HCT116 (cell line): ENCODE data around the gene ZNF483. TPM values are rescaled to one million over a fixed set of nuclear protein-coding genes. Genes with fewer than 3 reads are reported as not detected.
A peak's percentile ranks its signal among the peaks of the same experiment; 100 is the strongest.

Source experiments
- ATAC-seq: fragments of 200-7000 bp; cut with Tn5 transposase; 2 replicates; pipeline ENCODE4 v1.9.1; 2020; ENCODE audit warnings: mild to moderate bottlenecking, moderate library complexity
- BruUV-seq: library from RNA; stranded (reverse); fragments of 400-500 nt; replicated peaks from 2 replicates; lab custom pipeline; 2021; lab: Mats Ljungman, UMichigan
- CTCF ChIA-PET: fragments of 300-600 bp; sonication (Branson Sonifier 250); formaldehyde crosslinking; loops from one replicate; lab custom pipeline; 2021; ENCODE audit warnings: antibody characterized with exemption; lab: Charles Lee
- POLR2A ChIA-PET: fragments of 300-600, 350-600 bp; sonication (Branson Sonifier 250); formaldehyde crosslinking; loops from one replicate; lab custom pipeline; 2021; ENCODE audit warnings: antibody characterized with exemption; lab: Charles Lee
- RAD21 ChIA-PET, 2 experiments: fragments of 300-600 bp; sonication (Branson Sonifier 250); formaldehyde crosslinking; loops; one replicate each; lab custom pipeline; 2023; ENCODE audit warnings: low total read pairs in 2 of 2; ENCODE audit not compliant: uncharacterized antibody in 2 of 2, unreplicated experiment in 2 of 2, low non-redundant PET in 1 of 2; lab: Charles Lee
- DNase-seq: peaks from one replicate; pipeline ENCODE4 v3.0.0-alpha.2; 2010; ENCODE audit warnings: low read depth, low spot score
- H2AFZ ChIP-seq: fragments of 200-600 bp; shearing (Covaris generic), sonication (generic); 2 replicates; pipeline ENCODE4 v1.6.1; 2017; ENCODE audit warnings: low read depth, mixed run types, mixed read lengths, antibody characterized with exemption, low read length; ENCODE audit not compliant: poor library complexity, severe bottlenecking
- H3K27ac ChIP-seq: 2 replicates; pipeline ENCODE4 v1.5.1; 2012; ENCODE audit warnings: low read depth, low read length
- H3K27me3 ChIP-seq: fragments of 200-600 bp; sonication (generic); 2 replicates; pipeline ENCODE4 v1.6.1; 2016; ENCODE audit warnings: mixed run types, low read length, mixed read lengths; ENCODE audit not compliant: insufficient read depth
- H3K36me3 ChIP-seq, 2 experiments: fragments of 200-500 bp in 1 of 2; fragments of 200-600 bp in 1 of 2; sonication (Bioruptor generic) in 1 of 2; sonication (generic) in 1 of 2; 2 replicates each; pipeline versions ENCODE4 v1.5.1 to v1.6.1; 2014 to 2016; ENCODE audit warnings: low read length in 2 of 2, inconsistent platforms in 1 of 2, mixed read lengths in 1 of 2, mixed run types in 1 of 2; ENCODE audit not compliant: insufficient read depth in 2 of 2, control insufficient read depth in 1 of 2
- H3K4me1 ChIP-seq, 2 experiments: fragments of 200-600 bp in 1 of 2; sonication (generic) in 1 of 2; 2 replicates each; pipeline versions ENCODE4 v1.5.1 to v1.6.1; 2012 to 2017; ENCODE audit warnings: low read length in 2 of 2, inconsistent platforms in 1 of 2, mild to moderate bottlenecking in 1 of 2, mixed read lengths in 1 of 2, mixed run types in 1 of 2, moderate library complexity in 1 of 2; ENCODE audit not compliant: insufficient read depth in 2 of 2, control insufficient read depth in 1 of 2
- H3K4me2 ChIP-seq: fragments of 200-600 bp; sonication (generic); 2 replicates; pipeline ENCODE4 v1.6.1; 2017; ENCODE audit warnings: mixed run types, low read length, mixed read lengths
- H3K4me3 ChIP-seq, 2 experiments: fragments of 200-600 bp in 1 of 2; sonication (generic) in 1 of 2; replicated peaks in 1 of 2; 2 replicates each; pipeline ENCODE4 v1.5.1; 2011 to 2016; ENCODE audit warnings: low read length in 2 of 2, control low read depth in 1 of 2, low read depth in 1 of 2, mild to moderate bottlenecking in 1 of 2, mixed read lengths in 1 of 2, mixed run types in 1 of 2
- H3K79me2 ChIP-seq: fragments of 200-600 bp; sonication (generic); 2 replicates; pipeline ENCODE4 v1.6.1; 2017; ENCODE audit warnings: mild to moderate bottlenecking, mixed run types, low read length, moderate library complexity, mixed read lengths; ENCODE audit not compliant: insufficient read depth
- H3K9ac ChIP-seq: fragments of 200-600 bp; sonication (generic); 2 replicates; pipeline ENCODE4 v1.6.1; 2016; ENCODE audit warnings: low read length, mixed read lengths
- H3K9me2 ChIP-seq: fragments of 200-600 bp; sonication (generic), shearing (Covaris generic); 2 replicates; pipeline ENCODE4 v1.6.1; 2017; ENCODE audit warnings: mixed run types, mild to moderate bottlenecking, moderate library complexity; ENCODE audit not compliant: insufficient read depth
- H3K9me3 ChIP-seq, 2 experiments: fragments of 200-500 bp in 1 of 2; fragments of 200-600 bp in 1 of 2; sonication (Bioruptor generic) in 1 of 2; sonication (generic) in 1 of 2; 2 replicates each; pipeline ENCODE4 v1.6.1; 2014 to 2017; ENCODE audit warnings: low read length in 2 of 2, mixed read lengths in 2 of 2, inconsistent platforms in 1 of 2, low read depth in 1 of 2, mild to moderate bottlenecking in 1 of 2, mixed run types in 1 of 2, moderate library complexity in 1 of 2; ENCODE audit not compliant: control insufficient read depth in 1 of 2, insufficient read depth in 1 of 2
- H4K20me1 ChIP-seq: fragments of 200-600 bp; sonication (generic), shearing (Covaris generic); 2 replicates; pipeline ENCODE4 v1.6.1; 2017; ENCODE audit warnings: mixed run types, mild to moderate bottlenecking, moderate library complexity; ENCODE audit not compliant: insufficient read depth
- CBX3 ChIP-seq: IDR thresholded peaks from 2 replicates; pipeline ENCODE4 v1.6.1; 2012; ENCODE audit warnings: low read depth
- EZH2 ChIP-seq: fragments of 200-600 bp; sonication (generic); IDR thresholded peaks from 2 replicates; pipeline ENCODE4 v1.6.1; 2017; ENCODE audit warnings: antibody characterized with exemption, mixed run types
- POLR2A ChIP-seq: IDR thresholded peaks from 2 replicates; pipeline ENCODE4 v1.7.0; 2011; ENCODE audit warnings: borderline replicate concordance; ENCODE audit not compliant: insufficient read depth, insufficient read length; ENCODE audit errors: extremely low read depth
- POLR2AphosphoS5 ChIP-seq: IDR thresholded peaks from 2 replicates; pipeline ENCODE4 v1.6.1; 2011; ENCODE audit warnings: mild to moderate bottlenecking, low read depth, low read length, moderate library complexity
- SIN3A ChIP-seq: IDR thresholded peaks from 2 replicates; pipeline ENCODE4 v1.6.1; 2012; ENCODE audit warnings: low read depth
- SP1 ChIP-seq: IDR thresholded peaks from 2 replicates; pipeline ENCODE4 v1.6.1; 2012; ENCODE audit warnings: low read depth
- ZFX ChIP-seq: fragments of 450-650 bp; IDR thresholded peaks from 2 replicates; pipeline ENCODE4 v1.6.1; 2017
- ZNF274 ChIP-seq: fragments of 200-500 bp; sonication (Bioruptor generic); IDR thresholded peaks from 2 replicates; pipeline ENCODE4 v1.6.1; 2014; ENCODE audit warnings: mild to moderate bottlenecking, low read depth, low read length, inconsistent platforms
- intact Hi-C: fragments of 100-400 bp; cut with micrococcal nuclease; formaldehyde crosslinking; loops from 2 replicates; pipeline ENCODE4 v1.10.0; 2022
- total RNA-seq: library from RNA; stranded (reverse); gene quantifications from one replicate; pipeline ENCODE4 v1.2.1, GENCODE V29; 2021; ENCODE audit not compliant: unreplicated experiment
- TF ChIP-seq, protein P1 (sequence below): IDR thresholded peaks from 2 replicates; pipeline ENCODE4 v1.6.1; 2012

Gene ZNF483
- total RNA-seq, 1 experiment from 2014 or later, result 5.0 TPM

GRCh38 chr9:111481885-111482636, 42.9 kb upstream of the ZNF483 start:
- TF ChIP-seq SP1, result peak; percentile 9; the same call in 1 of the 2 replicates
- no peak for TF ChIP-seq POLR2AphosphoS5
- no peak for TF ChIP-seq CBX3
- TF ChIP-seq EZH2, result no peak
- TF ChIP-seq, protein P1, sequence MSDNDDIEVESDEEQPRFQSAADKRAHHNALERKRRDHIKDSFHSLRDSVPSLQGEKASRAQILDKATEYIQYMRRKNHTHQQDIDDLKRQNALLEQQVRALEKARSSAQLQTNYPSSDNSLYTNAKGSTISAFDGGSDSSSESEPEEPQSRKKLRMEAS, result peak; percentile 24; the same call in 1 of the 2 replicates
- TF ChIP-seq ZNF274, result no peak
- no peaks in the 10 kb centered on the region for H3K27me3 ChIP-seq
- no peak overlapping the region for H2AFZ ChIP-seq
- ATAC-seq, result no peak
- DNase-seq, result no peak
- H4K20me1 ChIP-seq, result peaks cover 6% of the 10 kb centered on the region; the same call in 1 of the 2 replicates
- H3K27ac ChIP-seq, result peak overlapping the region; percentile 99
- no peaks in the 10 kb centered on the region for H3K9me3 ChIP-seq
- ChIA-PET CTCF (no interaction called here), POLR2A (interaction anchor here (1.2 kb wide), 1 partner anchor 12 kb away, joined by 6 read pairs; no protein-coding TSS in a partner anchor), RAD21 (no interaction called here)
- H3K36me3 ChIP-seq, result no peaks in the 10 kb centered on the region; a peak in 1 of 4 replicates
- H3K4me1 ChIP-seq, result peaks cover 6 to 16% of the 10 kb centered on the region in 2 experiments; a peak in 3 of 4 replicates
- H3K9me2 ChIP-seq, result no peaks in the 10 kb centered on the region
- peak overlapping the region; percentile 54 to 62 for H3K4me3 ChIP-seq
- peak overlapping the region; percentile 86 for H3K9ac ChIP-seq
- peak overlapping the region; percentile 87 for H3K4me2 ChIP-seq
- TSS peak; percentile 48 for BruUV-seq
- intact Hi-C loops, result no loop called here
- H3K79me2 ChIP-seq, result peaks cover 60% of the 10 kb centered on the region

- Histone ChIP-seq H3K4me1 (peaks cover 6 to 16% of the 10 kb centered on the region in 2 experiments; a peak in 3 of 4 replicates), H3K27ac (peak overlapping the region; percentile 99), H4K20me1 (peaks cover 6% of the 10 kb centered on the region; the same call in 1 of the 2 replicates), H3K36me3 (no peaks in the 10 kb centered on the region; a peak in 1 of 4 replicates), H3K9ac (peak overlapping the region; percentile 86), H3K9me3 (no peaks in the 10 kb centered on the region), H3K79me2 (peaks cover 52% of the 10 kb centered on the region), H2AFZ (no peak overlapping the region), H3K27me3 (no peaks in the 10 kb centered on the region), H3K4me3 (peak overlapping the region; percentile 54 to 62), H3K4me2 (peak overlapping the region; percentile 87), H3K9me2 (no peaks in the 10 kb centered on the region)
- TF ChIP-seq POLR2AphosphoS5 (peak; percentile 54; the same call in 1 of the 2 replicates), SP1 (no peak), POLR2A (peak; percentile 21), SIN3A (peak; percentile 37; the same call in 1 of the 2 replicates), CBX3 (no peak), ZFX (peak; percentile 93)
- TF ChIP-seq, protein P1, result peak; percentile 25; the same call in 1 of the 2 replicates
- no TSS peak for BruUV-seq
- ChIA-PET CTCF (no interaction called here), RAD21 (no interaction called here), POLR2A (interaction anchor here (1.2 kb wide), 1 partner anchor 12 kb away, joined by 6 read pairs; no protein-coding TSS in a partner anchor)
- DNase-seq, result no peak
- intact Hi-C loops, result no loop called here
- ATAC-seq, result peak; percentile 50
These were observed 42.1 kb upstream of the ZNF483 start for GRCh38 chr9:111482694-111483438.
